ENCODE results near the gene BMP6.
A peak's percentile ranks its signal among the peaks of the same experiment; 100 is the strongest.

Gene BMP6

GRCh38 chr6:7904654-7905319 is 178.9 kb downstream of the BMP6 start:
- H3K9ac ChIP-seq (ENCODE audit: low read depth, low read length), result no peak overlapping the region
- H3K9me3 ChIP-seq (ENCODE audit: control insufficient read depth, insufficient read depth, low read length), result no peaks in the 10 kb centered on the region
- H3K36me3 ChIP-seq (ENCODE audit: control insufficient read depth, insufficient read depth, low read length), result peaks cover 35% of the 10 kb centered on the region
- H3K4me1 ChIP-seq (ENCODE audit: control insufficient read depth, insufficient read depth, low read length), result no peaks in the 10 kb centered on the region
- H3K4me3 ChIP-seq (ENCODE audit: low read depth, low read length), result no peak overlapping the region
- H3K27me3 ChIP-seq (ENCODE audit: control insufficient read depth, insufficient read depth, low read length), result no peaks in the 10 kb centered on the region

GRCh38 chr6:7905416-7905815 is 179.5 kb downstream of the BMP6 start:
- Histone ChIP-seq H3K27me3 (ENCODE audit: control insufficient read depth, insufficient read depth, low read length) (no peaks in the 10 kb centered on the region), H3K4me3 (ENCODE audit: low read depth, low read length) (no peak overlapping the region), H3K9me3 (ENCODE audit: control insufficient read depth, insufficient read depth, low read length) (no peaks in the 10 kb centered on the region), H3K4me1 (ENCODE audit: control insufficient read depth, insufficient read depth, low read length) (no peaks in the 10 kb centered on the region), H3K9ac (ENCODE audit: low read depth, low read length) (no peak overlapping the region), H3K36me3 (ENCODE audit: control insufficient read depth, insufficient read depth, low read length) (peaks cover 32% of the 10 kb centered on the region)

GRCh38 chr6:7906741-7907140 is 180.8 kb downstream of the BMP6 start:
- Histone ChIP-seq H3K27me3 (ENCODE audit: control insufficient read depth, insufficient read depth, low read length) (peaks cover 7% of the 10 kb centered on the region), H3K4me3 (ENCODE audit: low read depth, low read length) (no peak overlapping the region), H3K36me3 (ENCODE audit: control insufficient read depth, insufficient read depth, low read length) (peaks cover 26% of the 10 kb centered on the region), H3K9ac (ENCODE audit: low read depth, low read length) (no peak overlapping the region), H3K4me1 (ENCODE audit: control insufficient read depth, insufficient read depth, low read length) (no peaks in the 10 kb centered on the region), H3K9me3 (ENCODE audit: control insufficient read depth, insufficient read depth, low read length) (no peaks in the 10 kb centered on the region)

- H3K4me1 ChIP-seq (ENCODE audit: control insufficient read depth, insufficient read depth, low read length), result no peaks in the 10 kb centered on the region
- H3K36me3 ChIP-seq (ENCODE audit: control insufficient read depth, insufficient read depth, low read length), result peaks cover 23% of the 10 kb centered on the region
- H3K9ac ChIP-seq (ENCODE audit: low read depth, low read length), result no peak overlapping the region
- H3K9me3 ChIP-seq (ENCODE audit: control insufficient read depth, insufficient read depth, low read length), result no peaks in the 10 kb centered on the region
- H3K4me3 ChIP-seq (ENCODE audit: low read depth, low read length), result no peak overlapping the region
- peaks cover 11% of the 10 kb centered on the region for H3K27me3 ChIP-seq (ENCODE audit: control insufficient read depth, insufficient read depth, low read length)
Measured at GRCh38 chr6:7907159-7907558, 181.3 kb downstream of the BMP6 start.

GRCh38 chr6:7909323-7910276 is 183.7 kb downstream of the BMP6 start:
- Histone ChIP-seq H3K9me3 (ENCODE audit: control insufficient read depth, insufficient read depth, low read length) (no peaks in the 10 kb centered on the region), H3K9ac (ENCODE audit: low read depth, low read length) (peak overlapping the region; percentile 63), H3K27me3 (ENCODE audit: control insufficient read depth, insufficient read depth, low read length) (peaks cover 22% of the 10 kb centered on the region), H3K36me3 (ENCODE audit: control insufficient read depth, insufficient read depth, low read length) (peaks cover 2% of the 10 kb centered on the region), H3K4me1 (ENCODE audit: control insufficient read depth, insufficient read depth, low read length) (no peaks in the 10 kb centered on the region), H3K4me3 (ENCODE audit: low read depth, low read length) (peak overlapping the region; percentile 81)

- no peak overlapping the region for H3K9ac ChIP-seq (ENCODE audit: low read depth, low read length)
Measured at GRCh38 chr6:7910298-7910653, 184.4 kb downstream of the BMP6 start.

GRCh38 chr6:7910654-7911344 is 184.9 kb downstream of the BMP6 start, which contains the start of gene TXNDC5:
TSS of gene TXNDC5 (minus strand) at chr6:7910788. CDS start at chr6:7910776, 12 bp downstream.
- Histone ChIP-seq H3K27me3 (ENCODE audit: control insufficient read depth, insufficient read depth, low read length) (peaks cover 22% of the 10 kb centered on the region), H3K9ac (ENCODE audit: low read depth, low read length) (peak within 1 kb of the TSS; percentile 63), H3K4me1 (ENCODE audit: control insufficient read depth, insufficient read depth, low read length) (no peaks in the 10 kb centered on the region)

More at GRCh38 chr6:7910298-7910653, 184.4 kb downstream of the BMP6 start:
- Histone ChIP-seq H3K36me3 (ENCODE audit: control insufficient read depth, insufficient read depth, low read length) (no peaks in the 10 kb centered on the region), H3K4me1 (ENCODE audit: control insufficient read depth, insufficient read depth, low read length) (no peaks in the 10 kb centered on the region), H3K9me3 (ENCODE audit: control insufficient read depth, insufficient read depth, low read length) (no peaks in the 10 kb centered on the region), H3K27me3 (ENCODE audit: control insufficient read depth, insufficient read depth, low read length) (peaks cover 22% of the 10 kb centered on the region), H3K4me3 (ENCODE audit: low read depth, low read length) (peak overlapping the region; percentile 52)

GRCh38 chr6:7911345-7911725 is 185.4 kb downstream of the BMP6 start:
- H3K27me3 ChIP-seq (ENCODE audit: control insufficient read depth, insufficient read depth, low read length), result peaks cover 22% of the 10 kb centered on the region
- peak overlapping the region; percentile 54 for H3K9ac ChIP-seq (ENCODE audit: low read depth, low read length)
- no peaks in the 10 kb centered on the region for H3K9me3 ChIP-seq (ENCODE audit: control insufficient read depth, insufficient read depth, low read length)
- H3K4me1 ChIP-seq (ENCODE audit: control insufficient read depth, insufficient read depth, low read length), result no peaks in the 10 kb centered on the region
- peak overlapping the region; percentile 71 for H3K4me3 ChIP-seq (ENCODE audit: low read depth, low read length)
- no peaks in the 10 kb centered on the region for H3K36me3 ChIP-seq (ENCODE audit: control insufficient read depth, insufficient read depth, low read length)

More at GRCh38 chr6:7910654-7911344, 184.9 kb downstream of the BMP6 start, which contains the start of gene TXNDC5:
- Histone ChIP-seq H3K36me3 (ENCODE audit: control insufficient read depth, insufficient read depth, low read length) (no peaks in the 10 kb centered on the region), H3K4me3 (ENCODE audit: low read depth, low read length) (peak within 1 kb of the TSS; percentile 81), H3K9me3 (ENCODE audit: control insufficient read depth, insufficient read depth, low read length) (no peaks in the 10 kb centered on the region)

- Histone ChIP-seq H3K4me3 (ENCODE audit: low read depth, low read length) (no peak overlapping the region), H3K9me3 (ENCODE audit: control insufficient read depth, insufficient read depth, low read length) (no peaks in the 10 kb centered on the region), H3K27me3 (ENCODE audit: control insufficient read depth, insufficient read depth, low read length) (peaks cover 22% of the 10 kb centered on the region), H3K36me3 (ENCODE audit: control insufficient read depth, insufficient read depth, low read length) (no peaks in the 10 kb centered on the region), H3K4me1 (ENCODE audit: control insufficient read depth, insufficient read depth, low read length) (no peaks in the 10 kb centered on the region), H3K9ac (ENCODE audit: low read depth, low read length) (no peak overlapping the region)
Measured at GRCh38 chr6:7912024-7912423, 186.1 kb downstream of the BMP6 start.

GRCh38 chr6:7912736-7913517 is 187.0 kb downstream of the BMP6 start:
- Histone ChIP-seq H3K36me3 (ENCODE audit: control insufficient read depth, insufficient read depth, low read length) (no peaks in the 10 kb centered on the region), H3K4me3 (ENCODE audit: low read depth, low read length) (no peak overlapping the region), H3K9me3 (ENCODE audit: control insufficient read depth, insufficient read depth, low read length) (no peaks in the 10 kb centered on the region), H3K9ac (ENCODE audit: low read depth, low read length) (no peak overlapping the region), H3K27me3 (ENCODE audit: control insufficient read depth, insufficient read depth, low read length) (peaks cover 22% of the 10 kb centered on the region), H3K4me1 (ENCODE audit: control insufficient read depth, insufficient read depth, low read length) (no peaks in the 10 kb centered on the region)

- H3K9me3 ChIP-seq (ENCODE audit: control insufficient read depth, insufficient read depth, low read length), result no peaks in the 10 kb centered on the region
- H3K4me3 ChIP-seq (ENCODE audit: low read depth, low read length), result no peak overlapping the region
- no peaks in the 10 kb centered on the region for H3K4me1 ChIP-seq (ENCODE audit: control insufficient read depth, insufficient read depth, low read length)
- H3K36me3 ChIP-seq (ENCODE audit: control insufficient read depth, insufficient read depth, low read length), result no peaks in the 10 kb centered on the region
- H3K27me3 ChIP-seq (ENCODE audit: control insufficient read depth, insufficient read depth, low read length), result peaks cover 22% of the 10 kb centered on the region
- H3K9ac ChIP-seq (ENCODE audit: low read depth, low read length), result no peak overlapping the region
Measured at GRCh38 chr6:7914311-7914710, 188.4 kb downstream of the BMP6 start.

All from iPS-15b (cell line).